Thymus (tissue), 11 donors: Measurements from ENCODE around the gene PEX11B. TPM values are rescaled to one million over a fixed set of nuclear protein-coding genes. Genes with fewer than 3 reads are reported as not detected.
A peak's percentile ranks its signal among the peaks of the same experiment; 100 is the strongest.

ENCODE experiments used
- DNase-seq, 9 donors: peaks; one replicate each; pipeline ENCODE4 v3.0.0-alpha.2; 2013; ENCODE audit warnings: low spot score in 9 of 9, low read depth in 6 of 9, missing footprints in 1 of 9
- H3K27ac ChIP-seq, 2 donors: one replicate each; pipeline ENCODE4 v1.5.1; 2013; ENCODE audit warnings: control low read depth in 1 of 2, low read depth in 1 of 2, low read length in 1 of 2, mild to moderate bottlenecking in 1 of 2, moderate library complexity in 1 of 2
- H3K27me3 ChIP-seq, 2 donors: one replicate each; pipeline ENCODE4 v1.5.1; 2013; ENCODE audit warnings: low read length in 1 of 2; ENCODE audit not compliant: control insufficient read depth in 2 of 2, insufficient read depth in 1 of 2
- H3K36me3 ChIP-seq, 2 donors: one replicate each; pipeline ENCODE4 v1.5.1; 2013; ENCODE audit warnings: low read length in 1 of 2, mild to moderate bottlenecking in 1 of 2, moderate library complexity in 1 of 2; ENCODE audit not compliant: control insufficient read depth in 2 of 2, insufficient read depth in 2 of 2
- H3K4me1 ChIP-seq, 2 donors: one replicate each; pipeline ENCODE4 v1.5.1; 2013; ENCODE audit warnings: low read length in 2 of 2; ENCODE audit not compliant: control insufficient read depth in 2 of 2, insufficient read depth in 2 of 2
- H3K4me3 ChIP-seq, 2 donors: one replicate each; pipeline ENCODE4 v1.5.1; 2013; ENCODE audit warnings: low read length in 2 of 2, control low read depth in 1 of 2, mild to moderate bottlenecking in 1 of 2
- H3K9me3 ChIP-seq, 2 donors: one replicate each; pipeline ENCODE4 v1.5.1; 2013; ENCODE audit warnings: low read length in 1 of 2, mild to moderate bottlenecking in 1 of 2; ENCODE audit not compliant: control insufficient read depth in 2 of 2, insufficient read depth in 1 of 2
- WGBS: extraction: QIAGEN DNeasy Blood & Tissue Kit; methylation state at CpG from one replicate; pipeline ENCODE4 v1.1.7; 2013; 5-methylcytosine and 5-hydroxymethylcytosine counted together
- polyA plus RNA-seq: library from polyadenylated mRNA; stranded (reverse); fragments of 200-250 nt; gene quantifications from one replicate; pipeline ENCODE4 v1.2.3, GENCODE V29; 2013
- total RNA-seq: library from RNA; stranded (reverse); fragments of 120-200 nt; gene quantifications from one replicate; pipeline ENCODE4 v1.2.4, GENCODE V29; 2013
- donor health status: healthy.

Gene PEX11B
- total and polyA plus RNA-seq, 2 donors: 32.9 to 38.1 TPM

DNA sequence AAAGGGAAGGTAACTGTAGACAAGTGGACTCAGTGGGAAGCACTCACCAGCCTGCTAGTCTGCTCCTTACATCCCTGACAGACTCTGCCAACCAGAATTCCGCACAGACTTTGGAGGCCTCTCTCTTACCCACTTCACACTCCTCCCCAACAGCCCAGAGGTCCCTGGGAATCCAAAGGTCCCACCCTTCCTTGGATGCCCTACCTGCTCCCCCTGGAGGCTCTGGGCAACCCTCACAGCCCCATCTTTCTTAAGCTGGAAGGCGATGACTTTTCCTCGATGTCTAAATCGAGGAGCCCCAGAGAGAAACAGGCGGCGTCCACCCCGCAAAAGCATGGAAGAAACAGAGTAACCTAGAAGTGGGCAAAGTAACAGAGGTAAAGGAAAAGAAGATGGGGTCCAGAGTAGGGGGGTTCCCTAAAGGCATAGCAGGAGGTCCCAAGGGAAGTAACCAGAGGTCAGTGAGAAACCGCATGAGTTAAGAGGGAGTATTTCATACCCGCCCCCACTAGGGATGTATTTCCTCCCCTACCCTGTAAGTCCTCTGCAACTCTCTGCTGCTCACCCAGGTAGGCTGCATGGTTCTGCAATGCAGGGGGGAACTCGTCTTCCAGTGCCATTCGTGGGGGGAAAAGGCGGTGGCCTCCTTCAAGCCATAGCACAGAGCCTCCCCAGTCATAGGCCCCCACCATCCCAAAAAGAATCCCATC is 17.1 kb downstream of the PEX11B start:
- no peaks in the 10 kb centered on the region for H3K4me1 ChIP-seq
- WGBS: 96% methylated on average over 12 of the region's 12 CpGs
- H3K9me3 ChIP-seq: no peaks in the 10 kb centered on the region
- no peaks in the 10 kb centered on the region for H3K27me3 ChIP-seq
- H3K4me3 ChIP-seq: no peak overlapping the region
- DNase-seq: no peak
- no peaks in the 10 kb centered on the region for H3K36me3 ChIP-seq
- H3K27ac ChIP-seq: no peak overlapping the region

DNA sequence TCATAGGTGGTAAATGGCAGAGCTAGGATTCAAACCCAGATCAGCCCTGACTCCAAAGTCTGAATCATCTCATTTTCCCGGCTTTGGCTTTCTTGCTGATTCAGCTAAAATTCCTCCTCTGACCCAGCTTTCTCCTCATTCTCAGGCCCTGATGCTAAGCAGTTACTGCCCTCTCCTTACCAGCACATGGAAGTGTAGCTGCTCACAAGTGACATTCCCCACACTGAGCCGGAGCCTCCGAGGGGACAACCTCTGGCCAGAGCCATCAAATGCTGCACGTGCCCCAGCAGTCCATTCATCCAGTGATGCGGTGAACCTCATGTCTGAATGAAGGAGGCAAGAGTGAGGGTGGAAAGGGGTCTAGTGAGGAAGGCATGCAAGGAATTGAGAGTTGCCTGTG is 19.8 kb downstream of the PEX11B start:
- WGBS: 89% methylated on average over 5 of the region's 5 CpGs
- Histone ChIP-seq H3K27ac (no peak overlapping the region), H3K9me3 (no peaks in the 10 kb centered on the region), H3K27me3 (no peaks in the 10 kb centered on the region), H3K4me3 (no peak overlapping the region), H3K4me1 (no peaks in the 10 kb centered on the region), H3K36me3 (no peaks in the 10 kb centered on the region)
- DNase-seq: no peak

DNA sequence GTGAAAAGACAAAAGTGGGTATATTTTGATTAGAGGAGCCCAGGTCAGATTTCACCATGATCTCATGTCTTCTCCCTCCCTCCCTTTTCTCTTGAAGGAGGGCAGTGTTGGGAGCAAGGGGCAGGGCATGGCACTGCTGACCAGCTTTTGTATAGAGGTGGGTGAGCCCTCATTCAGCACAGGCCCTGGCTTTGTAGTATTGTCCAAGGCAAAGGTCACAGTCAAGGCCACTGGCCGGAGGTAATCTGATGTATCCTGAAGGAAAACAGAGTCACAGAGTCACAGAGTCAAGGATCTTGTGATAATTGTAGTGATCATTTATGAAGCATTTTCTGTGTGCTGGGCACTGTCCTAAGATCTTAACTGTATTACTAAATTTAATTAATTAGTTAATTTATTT is 20.5 kb downstream of the PEX11B start:
- Histone ChIP-seq H3K27ac (no peak overlapping the region), H3K9me3 (no peaks in the 10 kb centered on the region), H3K27me3 (no peaks in the 10 kb centered on the region), H3K4me3 (no peak overlapping the region), H3K4me1 (no peaks in the 10 kb centered on the region), H3K36me3 (no peaks in the 10 kb centered on the region)
- no peak for DNase-seq
- WGBS: 91% methylated on average over 1 of the region's 1 CpG

DNA sequence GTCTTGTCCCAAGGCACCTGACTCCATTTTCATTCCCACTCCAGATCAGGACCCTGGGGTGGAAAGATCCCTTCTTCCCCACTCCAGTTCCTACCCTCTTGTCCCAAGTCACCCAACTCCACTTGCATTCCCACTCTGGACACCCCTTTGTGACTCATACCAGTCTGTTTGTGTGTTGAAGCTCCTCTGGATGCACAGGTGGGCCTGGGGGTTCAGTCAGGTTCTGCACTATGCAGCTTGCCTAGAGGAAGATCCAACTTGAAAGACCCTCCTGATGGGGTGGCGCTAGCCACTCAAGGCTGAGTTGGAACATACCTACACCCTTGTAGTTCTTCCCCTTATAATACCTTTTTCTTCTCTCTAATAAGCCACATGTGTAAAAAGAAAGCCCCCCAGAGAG is 23.0 kb downstream of the PEX11B start:
- no peaks in the 10 kb centered on the region for H3K27me3 ChIP-seq
- H3K4me3 ChIP-seq: no peak overlapping the region
- 93% methylated on average over 1 of the region's 1 CpG for WGBS
- peaks cover 0 to 5% of the 10 kb centered on the region in 2 donors for H3K4me1 ChIP-seq
- H3K27ac ChIP-seq: no peak overlapping the region
- H3K36me3 ChIP-seq: no peaks in the 10 kb centered on the region
- H3K9me3 ChIP-seq: no peaks in the 10 kb centered on the region
- no peak for DNase-seq

DNA sequence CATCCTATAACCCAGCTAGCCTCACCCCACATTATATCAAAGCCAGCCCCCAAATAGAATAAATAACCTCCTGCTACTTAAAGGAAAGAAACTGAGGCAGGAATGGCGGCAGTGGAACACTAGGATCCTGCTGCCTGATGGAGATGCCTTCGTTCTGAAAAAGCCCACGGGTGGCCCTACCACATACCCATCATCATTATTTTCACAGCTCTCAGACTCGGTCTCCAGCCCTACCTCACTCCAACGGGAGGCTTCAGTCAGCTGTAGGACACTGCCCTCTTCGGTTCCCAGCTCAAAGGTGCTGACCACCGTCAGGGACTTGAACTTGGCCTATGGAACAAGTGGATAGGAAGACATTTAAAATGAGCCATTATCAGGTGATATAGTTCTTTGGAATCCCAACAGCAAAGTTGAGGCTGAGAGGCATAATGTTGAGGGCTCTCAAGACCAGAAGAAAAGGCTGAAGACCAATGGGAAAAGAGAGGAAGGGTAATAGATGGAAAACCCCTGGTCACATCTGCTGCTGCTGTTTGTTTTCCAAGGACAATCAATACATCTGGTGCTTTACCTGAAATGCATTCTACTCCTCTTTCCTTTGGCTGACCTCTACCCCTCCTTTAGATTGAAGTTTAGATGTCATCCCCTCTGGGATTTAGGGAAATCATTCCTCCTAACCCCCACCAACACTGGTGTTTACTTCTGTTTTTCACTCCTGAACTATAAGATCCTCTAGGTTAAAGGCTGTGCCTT is 25.0 kb downstream of the PEX11B start:
- 96% methylated on average over 7 of the region's 7 CpGs for WGBS
- Histone ChIP-seq H3K4me1 (peaks cover 0 to 5% of the 10 kb centered on the region in 2 donors), H3K27ac (no peak overlapping the region), H3K36me3 (no peaks in the 10 kb centered on the region), H3K27me3 (no peaks in the 10 kb centered on the region), H3K9me3 (no peaks in the 10 kb centered on the region), H3K4me3 (no peak overlapping the region)
- DNase-seq: no peak

DNA sequence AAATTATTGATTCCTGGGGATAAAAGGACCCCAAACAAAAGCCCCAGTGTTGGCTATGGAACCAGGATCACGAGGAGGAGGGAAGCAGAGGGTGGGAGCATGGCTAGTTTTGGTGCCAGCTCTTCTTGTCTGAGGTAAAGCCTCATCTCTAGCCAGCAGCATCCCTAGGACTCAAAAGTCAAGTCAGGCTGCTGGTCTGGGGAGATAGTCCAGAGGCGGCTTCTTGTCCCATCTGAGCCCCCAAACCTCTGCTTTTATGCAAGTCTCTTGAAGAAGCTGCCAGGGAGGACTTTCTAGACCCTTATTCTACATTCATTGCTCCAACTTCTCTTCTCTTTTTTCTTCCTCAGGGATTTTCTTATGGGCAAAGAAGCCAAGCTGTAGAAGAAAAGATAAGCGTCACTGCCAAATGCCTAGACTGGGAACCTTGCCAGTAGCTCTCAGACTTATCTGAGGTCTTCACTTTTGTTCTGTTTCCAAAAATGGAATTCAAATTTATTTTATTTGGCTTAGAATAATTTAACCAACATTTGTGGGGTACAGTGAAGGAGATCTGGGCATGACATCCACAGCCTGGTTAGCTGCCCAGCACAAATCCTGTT is 25.9 kb downstream of the PEX11B start:
- Histone ChIP-seq H3K4me3 (no peak overlapping the region), H3K36me3 (no peaks in the 10 kb centered on the region), H3K4me1 (peaks cover 0 to 5% of the 10 kb centered on the region in 2 donors), H3K27ac (peak overlapping the region; percentile 28 to 83), H3K9me3 (no peaks in the 10 kb centered on the region), H3K27me3 (no peaks in the 10 kb centered on the region)
- WGBS: 92% methylated on average over 3 of the region's 3 CpGs
- no peak for DNase-seq

DNA sequence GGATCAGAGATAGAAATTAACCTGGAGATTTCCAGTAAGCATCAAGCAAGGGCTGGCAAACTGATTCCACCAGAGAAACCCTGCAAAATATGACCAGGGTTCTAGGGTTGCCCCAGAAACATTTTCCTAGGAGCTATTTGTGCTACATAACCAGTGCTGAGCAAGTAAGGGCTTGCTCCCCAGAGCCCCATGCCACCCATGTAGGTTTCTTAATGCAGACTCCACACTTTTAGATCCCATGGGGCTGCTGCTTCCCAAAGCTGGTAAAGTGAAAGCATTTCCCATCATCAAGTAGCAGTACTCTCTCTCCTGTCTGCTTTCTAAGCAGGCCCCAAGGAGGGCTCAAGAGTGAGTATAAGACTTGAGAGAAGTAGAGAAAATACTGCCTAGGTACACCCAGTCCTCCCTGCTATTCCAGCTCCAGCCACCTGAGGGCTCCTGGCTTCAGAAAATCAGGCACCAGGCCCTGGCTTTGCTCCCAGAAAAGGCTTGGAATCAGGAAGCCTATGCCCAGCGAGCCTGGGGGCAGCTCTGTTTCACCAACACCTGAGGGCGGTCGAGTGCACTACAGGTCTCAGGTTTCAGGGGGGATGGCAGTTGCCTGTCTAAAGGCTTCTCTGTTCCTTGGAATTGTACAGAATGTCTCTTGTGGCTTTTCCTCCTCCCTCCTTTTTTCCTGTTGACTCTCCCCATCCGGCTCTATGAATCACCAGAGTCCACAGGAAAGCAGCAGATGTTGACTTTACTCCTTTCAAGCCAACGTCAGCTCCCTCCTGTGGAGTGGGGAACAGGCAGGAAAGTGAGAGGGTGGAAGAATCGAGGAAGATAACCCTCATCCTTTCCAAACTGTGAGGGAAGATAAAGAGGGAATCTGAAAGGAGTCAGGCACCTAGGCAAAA is 26.7 kb downstream of the PEX11B start:
- WGBS: 29% methylated on average over 6 of the region's 6 CpGs
- H3K9me3 ChIP-seq: no peaks in the 10 kb centered on the region
- DNase-seq: peak in 7 of 9 donors; percentile 23 to 61 (median 29)
- H3K4me3 ChIP-seq: no peak overlapping the region
- peaks cover 0 to 5% of the 10 kb centered on the region in 2 donors for H3K4me1 ChIP-seq
- peak overlapping the region; percentile 28 to 83 for H3K27ac ChIP-seq
- H3K36me3 ChIP-seq: no peaks in the 10 kb centered on the region
- peaks cover 0 to 2% of the 10 kb centered on the region in 2 donors for H3K27me3 ChIP-seq

DNA sequence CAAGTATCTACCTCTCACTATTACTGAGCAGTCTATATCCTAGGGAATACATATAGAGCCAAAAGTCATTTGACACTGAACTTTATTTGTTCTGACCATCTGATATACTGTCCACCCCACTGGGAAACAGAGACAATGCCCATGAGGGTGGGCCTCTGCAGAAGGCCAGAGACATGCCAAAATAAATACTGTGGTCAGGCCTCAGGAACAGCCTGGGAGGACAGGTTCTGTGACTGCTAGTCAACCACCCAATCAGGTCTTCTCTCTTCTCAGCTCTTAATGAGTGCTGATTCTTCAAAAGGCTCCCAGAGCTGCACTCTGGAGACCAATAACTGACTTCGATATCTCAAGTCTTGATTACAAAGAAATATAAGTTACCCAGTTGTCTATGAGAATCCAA is 27.4 kb downstream of the PEX11B start:
- H3K27me3 ChIP-seq: peaks cover 0 to 7% of the 10 kb centered on the region in 2 donors
- H3K27ac ChIP-seq: peak overlapping the region in 1 of 2 donors; percentile 25
- no peak for DNase-seq
- no peak overlapping the region for H3K4me3 ChIP-seq
- H3K4me1 ChIP-seq: peaks cover 0 to 10% of the 10 kb centered on the region in 2 donors
- H3K9me3 ChIP-seq: no peaks in the 10 kb centered on the region
- no peaks in the 10 kb centered on the region for H3K36me3 ChIP-seq
- 95% methylated on average over 1 of the region's 1 CpG for WGBS
